Kidney (tissue), 14 donors: ENCODE data around the gene RALY. TPM values are rescaled to one million over a fixed set of nuclear protein-coding genes. Genes with fewer than 3 reads are reported as not detected.

Experiments used
- DNase-seq, 5 donors: peaks; one replicate each; pipeline ENCODE4 v3.0.0-alpha.2; 2013 to 2020
- FAIRE-seq: peaks from 2 replicates; lab custom pipeline; 2012; peaks lifted over from hg19 to GRCh38; lab: Jason Lieb, UNC
- H3K27ac ChIP-seq, 2 donors: one replicate each; pipeline ENCODE4 v1.7.0; 2013; ENCODE audit warnings: low read depth in 2 of 2, low read length in 2 of 2, inconsistent platforms in 1 of 2
- H3K27me3 ChIP-seq: one replicate; pipeline ENCODE4 v1.7.1; 2013; ENCODE audit warnings: low read length, inconsistent platforms; ENCODE audit not compliant: control insufficient read depth, insufficient read depth
- H3K36me3 ChIP-seq, 3 donors: one replicate each; pipeline versions ENCODE4 v1.7.0 to v1.7.1; 2013; ENCODE audit warnings: low read length in 3 of 3, control low read depth in 1 of 3, inconsistent platforms in 1 of 3; ENCODE audit not compliant: insufficient read depth in 3 of 3, control insufficient read depth in 2 of 3
- H3K4me1 ChIP-seq, 3 donors: one replicate each; pipeline versions ENCODE4 v1.7.0 to v1.7.1; 2013; ENCODE audit warnings: low read length in 3 of 3, inconsistent platforms in 1 of 3, low read depth in 1 of 3; ENCODE audit not compliant: control insufficient read depth in 2 of 3, insufficient read depth in 2 of 3
- H3K4me3 ChIP-seq, 3 donors: one replicate each; pipeline versions ENCODE4 v1.7.0 to v1.8.1; 2013; ENCODE audit warnings: low read length in 3 of 3, control low read depth in 1 of 3, inconsistent platforms in 1 of 3
- H3K9ac ChIP-seq, 3 donors: one replicate each; pipeline versions ENCODE4 v1.7.0 to v1.7.1; 2013; ENCODE audit warnings: low read length in 3 of 3, control low read depth in 1 of 3, inconsistent platforms in 1 of 3
- H3K9me3 ChIP-seq, 3 donors: one replicate each; pipeline versions ENCODE4 v1.7.0 to v1.7.1; 2013; ENCODE audit warnings: low read length in 3 of 3, control low read depth in 1 of 3, inconsistent platforms in 1 of 3; ENCODE audit not compliant: control insufficient read depth in 2 of 3, insufficient read depth in 1 of 3
- CTCF ChIP-seq: IDR thresholded peaks from 3 replicates; pipeline ENCODE4 v1.5.1; 2012; ENCODE audit warnings: mild to moderate bottlenecking, moderate library complexity, borderline replicate concordance; ENCODE audit not compliant: insufficient read depth; ENCODE audit errors: extremely low read depth
- intact Hi-C: fragments of 100-400 bp; cut with DNase I; formaldehyde crosslinking; loops from one replicate; pipeline ENCODE4 v1.11.1; 2022
- polyA plus RNA-seq: library from polyadenylated mRNA; stranded (reverse); fragments of 350-450 nt; fragmentation: Illumina TruSeq; extraction: RNeasy Lipid Tissue Mini Kit (QIAGEN cat#74804); gene quantifications from one replicate; pipeline ENCODE4 v1.2.3, GENCODE V29; 2014; ENCODE audit warnings: low read depth, low replicate concordance; ENCODE audit not compliant: insufficient read depth
- total RNA-seq: library from RNA; stranded (reverse); fragmentation: NEBNext Ultra II Directional; extraction: Animal tissue kit (Norgen Biotek cat#: 25700); gene quantifications from one replicate; pipeline ENCODE4 v1.2.1, GENCODE V29; 2021
- donor health status: control.
- donor health status: control.
- donor health status: control.
- donor health status: control.
- donor health status: control.
- donor health status: DM: yes; HTN: yes; CAD: no.
- donor health status: Normal renal cell carcinoma (clear cell type).

Gene RALY
- total and polyA plus RNA-seq, 2 donors from 2014 or later = 119 to 138 TPM

GRCh38 chr20:34015401-34016335 is 22.0 kb downstream of the RALY start:
- TF ChIP-seq CTCF = no peak
- intact Hi-C loops = no loop called here
- no peaks in the 10 kb centered on the region for H3K36me3 ChIP-seq
- H3K27me3 ChIP-seq = no peaks in the 10 kb centered on the region
- H3K27ac ChIP-seq = no peak overlapping the region
- FAIRE-seq (no peak), DNase-seq (no peak)
- H3K4me3 ChIP-seq = no peak overlapping the region
- no peaks in the 10 kb centered on the region for H3K9me3 ChIP-seq
- H3K4me1 ChIP-seq = peaks cover 0 to 13% (median 7%) of the 10 kb centered on the region in 3 donors
- H3K9ac ChIP-seq = no peak overlapping the region

GRCh38 chr20:34016736-34017135 is 23.0 kb downstream of the RALY start:
- no peaks in the 10 kb centered on the region for H3K27me3 ChIP-seq
- no peak overlapping the region for H3K9ac ChIP-seq
- H3K4me3 ChIP-seq = no peak overlapping the region
- H3K27ac ChIP-seq = no peak overlapping the region
- DNase-seq (no peak), FAIRE-seq (no peak)
- intact Hi-C loops = no loop called here
- H3K36me3 ChIP-seq = no peaks in the 10 kb centered on the region
- TF ChIP-seq CTCF = no peak
- no peaks in the 10 kb centered on the region for H3K9me3 ChIP-seq
- H3K4me1 ChIP-seq = peaks cover 0 to 13% (median 7%) of the 10 kb centered on the region in 3 donors

- H3K9ac ChIP-seq = no peak overlapping the region
- TF ChIP-seq CTCF = no peak
- no peak overlapping the region for H3K27ac ChIP-seq
- no peak overlapping the region for H3K4me3 ChIP-seq
- peaks cover 0 to 16% (median 11%) of the 10 kb centered on the region in 3 donors for H3K4me1 ChIP-seq
- no peaks in the 10 kb centered on the region for H3K36me3 ChIP-seq
- no peak for DNase-seq
- intact Hi-C loops = no loop called here
- H3K9me3 ChIP-seq = no peaks in the 10 kb centered on the region
- H3K27me3 ChIP-seq = no peaks in the 10 kb centered on the region
- no peak for FAIRE-seq
Observed at GRCh38 chr20:34017610-34018009, 23.9 kb downstream of the RALY start.
